Activated CD8-positive, alpha-beta memory T cell treated with anti-CD3 and anti-CD28 coated beads, Interleukin-2, amount 50 U/mL, for 24 hours (primary cell): ENCODE results near the gene CRX.
"Not testable (repeated sequence)": the region's sequence is repeated elsewhere in the genome, so short reads cannot be mapped to it uniquely, and the experiment has no call there.

ENCODE experiments used
- DNase-seq: peaks from one replicate; pipeline ENCODE4 v3.0.0-alpha.2; 2020; ENCODE audit errors: extremely low read depth

The CRX gene

GRCh38 chr19:47859838-47860237, 38.1 kb downstream of the CRX start:
- not testable (repeated sequence) for DNase-seq

DNA sequence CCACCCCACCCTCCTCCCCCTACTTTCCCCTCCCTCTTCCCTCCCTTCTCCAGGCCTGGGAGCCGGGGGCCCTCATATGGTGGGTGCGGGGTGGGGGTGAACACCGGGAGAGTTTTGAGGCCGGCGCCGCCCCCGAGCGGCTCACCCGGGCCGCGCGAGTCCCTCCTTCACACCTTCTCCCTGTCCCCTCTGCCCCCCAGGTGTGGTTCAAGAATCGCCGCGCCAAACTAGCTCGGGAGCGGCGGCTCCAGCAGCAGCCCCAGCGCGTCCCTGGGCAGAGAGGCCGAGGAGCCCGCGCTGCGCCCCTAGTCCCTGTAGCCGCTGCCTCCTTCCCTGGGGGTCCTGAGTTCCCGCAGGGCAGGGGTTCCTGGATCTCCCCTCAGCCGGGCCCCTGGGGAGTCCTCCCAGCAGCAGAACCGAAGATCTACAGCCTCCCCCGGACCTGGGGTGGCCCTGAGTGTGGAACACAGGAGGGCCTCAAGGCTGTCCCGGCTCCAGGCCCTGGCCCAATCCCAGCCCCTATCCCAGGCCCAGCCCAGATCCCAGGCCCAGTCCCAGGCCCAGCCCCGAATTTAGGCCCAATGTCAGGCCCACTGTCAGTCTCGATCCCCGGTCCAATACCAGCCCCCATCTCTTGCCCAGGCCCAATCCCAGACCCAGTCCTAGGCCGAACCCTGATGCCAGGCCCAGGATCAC, 39.0 kb downstream of the CRX start:
- no peak for DNase-seq

GRCh38 chr19:47861630-47862029, 39.9 kb downstream of the CRX start:
- DNase-seq, result no peak

- DNase-seq, result peak; percentile 67
Measured at GRCh38 chr19:47863514-47863936, 41.8 kb downstream of the CRX start.

GRCh38 chr19:47865166-47865565, 43.4 kb downstream of the CRX start:
- DNase-seq, result no peak

DNA sequence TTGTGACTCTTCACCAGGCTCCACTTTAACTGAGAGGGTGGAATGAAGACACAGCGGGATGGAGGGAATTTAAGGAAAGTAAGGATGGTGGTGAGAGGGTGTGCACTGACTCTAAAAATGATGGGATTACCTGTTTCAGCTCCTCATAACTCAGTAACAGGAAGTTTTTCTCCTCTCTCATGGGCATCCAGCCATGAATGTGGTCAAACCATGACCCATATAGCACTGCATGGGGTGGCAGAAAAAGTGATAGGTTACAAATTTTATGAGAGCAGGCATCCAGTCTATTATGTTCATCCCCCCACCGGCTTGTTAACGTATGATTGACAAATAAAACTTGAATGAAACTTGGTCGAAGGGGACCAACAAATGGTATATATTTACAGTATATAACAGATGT, 57.2 kb downstream of the CRX start:
- DNase-seq, result no peak

GRCh38 chr19:47879385-47879784, 57.6 kb downstream of the CRX start:
- not testable (repeated sequence) for DNase-seq

GRCh38 chr19:47881757-47882156, 60.0 kb downstream of the CRX start:
- no peak for DNase-seq

DNA sequence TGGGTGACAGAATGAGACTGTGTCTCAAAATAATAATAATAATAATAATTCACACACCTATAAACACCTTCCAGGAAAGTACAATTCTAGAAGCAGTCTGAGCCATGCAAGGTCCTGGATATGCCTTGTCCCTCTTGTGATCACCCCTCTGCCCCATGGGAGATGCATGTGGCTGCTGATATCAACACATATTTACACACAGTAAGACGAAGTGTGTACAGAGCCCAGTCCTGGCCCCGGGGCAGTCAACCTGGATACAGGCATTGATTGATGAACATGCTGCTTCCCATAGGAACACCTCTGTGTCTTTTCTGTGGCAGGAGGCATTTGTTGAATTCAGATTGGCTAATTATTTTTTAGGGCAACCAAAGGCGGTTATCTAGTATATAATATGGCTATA, 61.2 kb downstream of the CRX start:
- no peak for DNase-seq

- no peak for DNase-seq
Measured at GRCh38 chr19:47885067-47885463, 63.3 kb downstream of the CRX start.

GRCh38 chr19:47886010-47886559, 64.3 kb downstream of the CRX start, which contains the start of gene SULT2A1:
Gene SULT2A1, minus strand, starts transcription at chr19:47886315. Its CDS starts 58 bp downstream, at chr19:47886257.
- DNase-seq, result no peak

DNA sequence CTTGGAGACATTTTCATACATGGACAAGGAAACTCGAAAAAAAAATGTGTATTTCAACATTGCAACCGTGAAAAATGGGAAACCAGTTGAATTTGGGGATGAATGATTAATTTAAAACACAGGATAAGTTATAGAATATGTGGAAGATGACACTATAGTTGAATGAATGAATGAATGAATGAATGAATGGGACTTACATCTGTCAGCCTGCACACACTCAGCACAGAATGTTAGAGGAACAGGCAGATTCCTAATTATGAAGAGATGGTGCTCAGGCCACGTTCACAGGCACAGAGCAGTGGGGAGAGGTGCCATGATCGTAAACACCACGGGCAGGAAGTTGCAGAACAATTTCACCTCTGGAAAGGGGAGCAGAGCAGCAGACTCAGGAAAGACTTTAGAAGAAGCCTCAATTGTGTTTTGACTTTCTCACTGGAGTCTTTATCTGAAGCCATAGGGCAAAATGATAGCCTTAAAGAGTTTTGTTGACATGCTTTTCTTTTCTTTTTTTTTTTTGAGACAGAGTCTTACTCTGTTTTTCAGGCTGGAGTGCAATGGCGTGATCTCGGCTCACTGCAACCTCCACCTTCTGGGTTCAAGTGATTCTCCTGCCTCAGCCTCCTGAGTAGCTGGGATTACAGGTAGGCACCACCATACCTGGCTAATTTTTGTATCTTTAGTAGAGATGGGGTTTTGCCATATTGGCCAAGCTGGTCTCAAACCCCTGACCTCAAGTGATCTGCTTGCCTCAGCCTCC, 69.3 kb downstream of the CRX start:
- no peak for DNase-seq

GRCh38 chr19:47891622-47891922, 69.8 kb downstream of the CRX start:
- DNase-seq, result no peak

GRCh38 chr19:47891923-47892666, 70.4 kb downstream of the CRX start:
- DNase-seq, result no peak
